Astrocyte of the spinal cord (primary cell): ENCODE results near the gene AGAP6.
"Not testable (repeated sequence)": the region's sequence is repeated elsewhere in the genome, so short reads cannot be mapped to it uniquely, and the experiment has no call there.

ENCODE experiments used
- DNase-seq: peaks from one replicate; pipeline ENCODE4 v3.0.0; 2011; ENCODE audit warnings: low read depth, low spot score
- H3K4me3 ChIP-seq: 2 replicates; pipeline ENCODE4 v1.5.1; 2011; ENCODE audit warnings: low read depth, mild to moderate bottlenecking, low read length, moderate library complexity
- in situ Hi-C: cut with HindIII; loops from 2 replicates; pipeline ENCODE4 v1.10.0; 2017; ENCODE audit warnings: low sequenced_read_pairs
- TF ChIP-seq, protein P1 (sequence below): IDR thresholded peaks from 2 replicates; pipeline ENCODE4 v1.5.1; 2012; ENCODE audit warnings: low read depth, mild to moderate bottlenecking, low read length, inconsistent platforms

Gene AGAP6

DNA sequence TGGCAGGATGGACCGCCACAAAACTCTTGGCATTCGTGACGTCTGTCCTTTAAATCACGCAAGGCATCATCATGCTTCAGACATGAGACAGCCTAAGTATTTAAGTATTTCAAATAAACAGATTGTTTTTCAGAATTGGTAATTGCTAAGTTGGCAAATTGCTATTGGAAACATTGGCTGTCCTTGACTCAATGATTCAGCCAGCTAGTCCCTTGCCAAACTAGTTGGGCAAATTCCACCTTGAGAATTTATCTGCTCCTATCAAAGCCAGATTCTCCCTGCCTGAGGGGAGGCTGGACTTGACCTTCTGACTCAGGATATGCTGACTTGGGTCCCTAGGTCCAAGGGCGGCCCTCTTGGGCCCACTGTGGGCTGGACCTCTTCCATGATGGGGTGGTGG lies 29.4 kb downstream of the AGAP6 start:
- H3K4me3 ChIP-seq, DNase-seq, in situ Hi-C loops: not testable (repeated sequence)

DNA sequence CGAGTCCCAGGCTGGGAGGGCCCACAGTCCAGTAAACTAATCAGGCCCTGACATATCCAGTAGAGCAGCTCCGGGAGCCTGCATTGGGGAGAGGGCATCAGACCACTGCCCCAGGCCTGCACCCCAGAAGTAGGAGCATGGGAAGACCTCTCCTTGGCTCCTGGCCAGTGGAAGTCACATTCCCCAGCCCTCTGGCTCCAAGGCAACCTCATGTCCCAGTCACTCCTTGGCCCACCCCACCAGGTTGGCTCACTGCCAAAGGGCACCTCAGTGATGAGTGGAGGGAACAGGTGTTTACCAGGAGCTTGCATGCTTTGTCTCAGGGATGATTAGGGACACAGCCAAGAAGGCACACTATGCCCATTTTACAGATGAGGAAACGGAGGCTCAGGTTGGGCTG lies 31.1 kb downstream of the AGAP6 start:
- in situ Hi-C loops, H3K4me3 ChIP-seq, DNase-seq: not testable (repeated sequence)

DNA sequence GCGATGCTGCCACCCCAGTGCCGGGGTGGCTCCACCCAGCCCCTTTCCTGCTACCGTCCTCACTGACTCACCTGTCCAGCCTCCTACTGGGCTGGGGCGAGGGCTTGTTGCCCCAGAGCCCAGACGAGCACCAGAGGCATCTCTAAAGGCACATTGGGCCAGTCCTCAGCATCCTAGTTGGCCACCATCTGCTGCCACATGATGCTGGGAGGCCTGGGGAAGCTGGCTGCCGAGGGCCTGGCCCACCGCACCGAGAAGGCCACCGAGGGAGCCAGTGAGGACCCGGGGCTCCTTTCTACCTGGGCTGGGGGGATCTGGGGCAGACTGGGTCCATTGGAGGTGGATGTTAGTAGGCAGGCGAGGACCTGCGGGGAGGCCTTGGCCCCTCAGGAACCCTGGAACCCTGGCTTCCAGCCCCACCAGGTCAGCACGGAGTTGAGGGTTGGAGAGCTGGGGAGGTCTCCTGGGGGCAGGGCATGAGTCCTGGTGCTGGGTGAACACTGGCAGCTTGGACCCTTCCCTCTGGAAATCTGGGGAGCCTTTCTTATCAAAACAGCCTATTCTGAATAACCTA lies 32.3 kb downstream of the AGAP6 start:
- DNase-seq, H3K4me3 ChIP-seq, in situ Hi-C loops: not testable (repeated sequence)

DNA sequence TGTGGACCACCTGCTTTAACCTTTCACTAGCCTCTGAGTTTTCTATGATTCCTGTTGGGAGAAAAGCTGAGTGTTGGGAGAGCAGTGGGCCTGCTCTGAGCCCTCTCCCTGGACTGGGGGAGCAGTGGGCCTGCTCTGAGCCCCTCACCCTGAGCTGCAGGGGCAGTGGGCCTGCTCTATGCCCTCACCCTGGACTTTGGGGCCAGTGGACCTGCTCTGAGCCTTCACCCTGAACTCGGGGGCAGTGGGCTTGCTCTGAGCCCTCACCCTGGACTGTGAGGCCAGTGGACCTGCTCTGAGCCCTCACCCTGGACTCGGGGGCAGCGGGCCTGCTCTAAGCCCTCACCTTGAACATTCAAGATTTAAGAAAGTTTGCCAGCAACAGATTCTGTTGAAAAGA lies 33.4 kb downstream of the AGAP6 start:
- no peak for DNase-seq
- TF ChIP-seq, protein P1, sequence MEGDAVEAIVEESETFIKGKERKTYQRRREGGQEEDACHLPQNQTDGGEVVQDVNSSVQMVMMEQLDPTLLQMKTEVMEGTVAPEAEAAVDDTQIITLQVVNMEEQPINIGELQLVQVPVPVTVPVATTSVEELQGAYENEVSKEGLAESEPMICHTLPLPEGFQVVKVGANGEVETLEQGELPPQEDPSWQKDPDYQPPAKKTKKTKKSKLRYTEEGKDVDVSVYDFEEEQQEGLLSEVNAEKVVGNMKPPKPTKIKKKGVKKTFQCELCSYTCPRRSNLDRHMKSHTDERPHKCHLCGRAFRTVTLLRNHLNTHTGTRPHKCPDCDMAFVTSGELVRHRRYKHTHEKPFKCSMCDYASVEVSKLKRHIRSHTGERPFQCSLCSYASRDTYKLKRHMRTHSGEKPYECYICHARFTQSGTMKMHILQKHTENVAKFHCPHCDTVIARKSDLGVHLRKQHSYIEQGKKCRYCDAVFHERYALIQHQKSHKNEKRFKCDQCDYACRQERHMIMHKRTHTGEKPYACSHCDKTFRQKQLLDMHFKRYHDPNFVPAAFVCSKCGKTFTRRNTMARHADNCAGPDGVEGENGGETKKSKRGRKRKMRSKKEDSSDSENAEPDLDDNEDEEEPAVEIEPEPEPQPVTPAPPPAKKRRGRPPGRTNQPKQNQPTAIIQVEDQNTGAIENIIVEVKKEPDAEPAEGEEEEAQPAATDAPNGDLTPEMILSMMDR = no peak
- no peak overlapping the region for H3K4me3 ChIP-seq
- in situ Hi-C loops = no loop called here

DNA sequence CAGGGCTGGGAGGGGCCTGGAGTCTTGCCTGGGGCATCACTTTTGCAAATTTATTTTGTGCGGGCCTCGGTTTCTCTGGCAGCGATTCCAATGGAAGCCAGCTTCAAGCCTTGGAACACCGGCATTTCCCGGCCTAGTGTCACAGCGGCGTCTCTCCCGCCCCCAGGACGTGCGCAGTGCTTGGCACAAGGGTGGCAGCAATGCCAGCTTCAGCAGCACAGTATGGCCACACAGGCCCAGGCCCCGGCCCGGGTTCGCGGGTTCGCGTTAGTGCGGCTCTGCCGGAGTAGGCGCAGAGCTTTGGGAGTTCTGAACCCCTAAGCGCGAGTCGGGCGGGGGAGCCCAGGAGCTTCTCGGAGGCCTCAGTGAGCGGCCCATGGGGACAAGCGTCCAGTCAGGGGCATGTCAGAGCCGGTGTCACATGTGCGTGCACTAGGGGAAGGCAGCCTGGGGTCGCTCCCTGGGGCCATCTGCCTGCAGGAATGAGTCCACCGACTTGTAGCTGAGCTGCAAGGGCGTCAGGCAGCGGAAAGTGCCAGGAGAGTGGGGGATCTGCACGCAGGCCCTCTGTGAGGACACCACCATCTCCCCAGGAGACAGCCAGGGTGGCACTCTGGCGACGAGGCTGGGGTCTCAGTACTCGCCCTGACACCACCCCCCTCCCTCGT lies 36.6 kb downstream of the AGAP6 start:
- H3K4me3 ChIP-seq, DNase-seq, in situ Hi-C loops: not testable (repeated sequence)

DNA sequence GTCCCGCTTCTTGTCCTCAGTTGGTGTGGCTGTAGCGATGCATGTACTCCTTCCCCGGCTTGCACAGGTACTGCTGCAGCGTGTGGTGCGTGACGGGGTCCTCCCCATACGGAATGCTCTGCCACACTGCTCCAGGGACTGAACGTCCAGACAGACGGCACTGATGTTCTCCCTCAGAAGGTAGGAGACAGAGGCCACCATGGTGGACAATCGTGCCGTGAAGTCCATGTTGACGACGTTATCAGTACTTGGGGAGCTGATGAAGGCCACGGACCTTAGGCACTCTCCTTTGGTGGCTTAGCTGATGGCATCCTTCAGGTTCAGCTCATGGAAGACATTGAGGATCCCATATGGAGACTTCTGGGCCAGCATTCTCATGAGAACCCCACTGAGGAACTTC lies 37.4 kb downstream of the AGAP6 start:
- DNase-seq = no peak
- in situ Hi-C loops = no loop called here
- TF ChIP-seq, protein P1 = no peak
- no peak overlapping the region for H3K4me3 ChIP-seq

DNA sequence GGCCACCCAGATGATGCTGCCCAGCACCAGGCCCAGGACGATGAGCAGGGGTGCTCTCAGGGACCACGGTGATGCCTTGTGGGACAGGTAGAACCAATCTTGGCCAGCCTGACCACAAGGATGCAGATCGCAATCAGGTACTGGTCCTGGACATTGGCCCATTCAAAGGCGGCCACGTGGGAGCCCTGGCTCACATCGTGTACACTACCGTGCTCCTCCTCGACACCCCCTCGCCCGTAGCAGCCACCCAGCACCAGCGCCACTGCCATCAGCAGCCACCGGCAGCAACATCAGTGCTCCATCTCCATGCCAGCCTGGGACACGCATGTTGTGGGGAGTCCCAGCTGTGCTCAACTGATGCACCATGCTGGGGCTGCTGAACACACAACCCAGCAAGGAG lies 39.0 kb downstream of the AGAP6 start:
- H3K4me3 ChIP-seq = no peak overlapping the region
- TF ChIP-seq, protein P1 = no peak
- in situ Hi-C loops = no loop called here
- DNase-seq = no peak

DNA sequence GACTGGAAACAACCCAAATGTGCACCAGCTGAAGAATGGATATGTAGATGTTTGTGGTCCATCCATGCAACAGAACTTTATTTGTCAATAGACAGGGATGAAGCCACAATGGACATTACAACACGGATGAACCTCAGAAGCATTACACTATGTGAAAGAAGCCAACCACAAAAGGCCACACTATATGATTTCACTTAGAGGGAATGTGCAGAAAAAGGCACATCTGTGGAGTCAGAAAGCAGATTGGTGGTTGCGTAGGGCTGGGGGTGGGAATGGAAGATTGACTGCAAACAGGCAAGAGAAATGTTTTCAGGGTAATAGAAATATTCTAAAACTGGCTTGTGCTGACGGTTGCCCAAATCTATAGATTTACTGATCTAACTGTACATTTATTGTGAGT lies 45.3 kb downstream of the AGAP6 start:
- in situ Hi-C loops = no loop called here
- DNase-seq = peak; percentile 56
- H3K4me3 ChIP-seq = no peak overlapping the region
- TF ChIP-seq, protein P1 = no peak

DNA sequence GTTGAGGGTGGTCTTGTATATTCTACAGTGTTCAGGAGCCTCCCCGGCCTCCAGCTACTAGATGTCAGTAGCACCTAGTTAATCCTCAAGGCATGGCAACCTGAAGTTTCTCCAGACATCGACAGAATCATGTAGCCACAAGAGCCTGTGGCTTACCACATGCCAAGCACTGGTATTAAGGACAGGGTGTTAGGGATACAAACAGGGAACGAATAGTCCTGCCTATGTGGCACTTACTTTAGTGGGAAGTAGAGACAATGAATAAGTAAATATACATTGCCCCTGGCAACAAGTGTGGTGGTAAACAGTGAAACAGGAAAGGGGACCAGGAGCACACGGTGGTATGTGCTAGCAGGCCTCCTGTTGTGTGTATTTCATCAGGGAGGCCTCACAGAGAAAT lies 47.1 kb downstream of the AGAP6 start:
- peak; percentile 11 for DNase-seq
- in situ Hi-C loops, H3K4me3 ChIP-seq: not testable (repeated sequence)
